GM23338 (cell line): ENCODE measurements around the gene ACAN. TPM values are rescaled to one million over a fixed set of nuclear protein-coding genes. Genes with fewer than 3 reads are reported as not detected.

Experiments used
- ATAC-seq: fragments of 200-7000 bp; cut with Tn5 transposase; 3 replicates; pipeline ENCODE4 v1.9.1; 2020
- DNase-seq: peaks from one replicate; pipeline ENCODE4 v3.0.0-alpha.2; 2015; ENCODE audit warnings: low spot score
- H2AFZ ChIP-seq: fragments of 200-600 bp; sonication (generic); 2 replicates; pipeline ENCODE4 v1.8.0; 2016; ENCODE audit warnings: antibody characterized with exemption, mild to moderate bottlenecking, moderate library complexity
- H3F3A ChIP-seq: fragments of 200-600 bp; sonication (generic); replicated peaks from 2 replicates; pipeline ENCODE4 v1.8.0; 2017; ENCODE audit warnings: antibody characterized with exemption, mixed run types, low read depth
- H3K27ac ChIP-seq: fragments of 200-600 bp; sonication (generic); 2 replicates; pipeline ENCODE4 v1.6.1; 2016; ENCODE audit warnings: low read depth
- H3K27me3 ChIP-seq: fragments of 200-600 bp; sonication (generic); 2 replicates; pipeline ENCODE4 v1.8.0; 2016; ENCODE audit warnings: mild to moderate bottlenecking, mixed run types, moderate library complexity; ENCODE audit not compliant: insufficient read depth
- H3K36me3 ChIP-seq: fragments of 200-600 bp; sonication (generic); 2 replicates; pipeline ENCODE4 v1.8.0; 2016; ENCODE audit warnings: mild to moderate bottlenecking; ENCODE audit not compliant: insufficient read depth
- H3K4me1 ChIP-seq: fragments of 200-600 bp; sonication (generic); 2 replicates; pipeline ENCODE4 v1.8.0; 2016; ENCODE audit warnings: mild to moderate bottlenecking, moderate library complexity; ENCODE audit not compliant: insufficient read depth
- H3K4me2 ChIP-seq: fragments of 200-600 bp; sonication (generic); 2 replicates; pipeline ENCODE4 v1.7.1; 2017; ENCODE audit warnings: mixed run types
- H3K4me3 ChIP-seq: fragments of 200-600 bp; sonication (generic); 2 replicates; pipeline ENCODE4 v1.6.1; 2016; ENCODE audit warnings: mixed run types
- H3K79me2 ChIP-seq: fragments of 200-600 bp; sonication (generic); replicated peaks from 2 replicates; pipeline ENCODE4 v1.8.0; 2017; ENCODE audit warnings: mild to moderate bottlenecking; ENCODE audit not compliant: insufficient read depth
- H3K9me2 ChIP-seq: fragments of 200-600 bp; sonication (generic); 2 replicates; pipeline ENCODE4 v1.8.0; 2017; ENCODE audit not compliant: insufficient read depth
- H4K20me1 ChIP-seq: fragments of 200-600 bp; sonication (generic); replicated peaks from 2 replicates; pipeline ENCODE4 v1.8.0; 2017; ENCODE audit warnings: mild to moderate bottlenecking; ENCODE audit not compliant: insufficient read depth
- H3K27ac Mint-ChIP-seq: 2 replicates; pipeline ENCODE4 v1.8.0; 2020; ENCODE audit warnings: inconsistent platforms, mild to moderate bottlenecking, moderate library complexity, mixed read lengths
- H3K27me3 Mint-ChIP-seq: 3 replicates; pipeline ENCODE4 v1.8.0; 2022; ENCODE audit warnings: low read depth, mild to moderate bottlenecking, moderate library complexity, mixed read lengths, inconsistent platforms; ENCODE audit not compliant: insufficient read depth, poor library complexity
- H3K36me3 Mint-ChIP-seq: 3 replicates; pipeline ENCODE4 v1.8.0; 2021; ENCODE audit warnings: low read depth, mild to moderate bottlenecking, inconsistent platforms, moderate library complexity, mixed read lengths
- H3K4me1 Mint-ChIP-seq: 3 replicates; pipeline ENCODE4 v1.8.0; 2020; ENCODE audit warnings: mild to moderate bottlenecking, inconsistent platforms, mixed read lengths
- H3K4me3 Mint-ChIP-seq: 3 replicates; pipeline ENCODE4 v1.8.0; 2021; ENCODE audit warnings: moderate library complexity, mild to moderate bottlenecking, inconsistent platforms, mixed read lengths
- H3K9me3 Mint-ChIP-seq: 3 replicates; pipeline ENCODE4 v1.8.0; 2020; ENCODE audit warnings: moderate library complexity, mild to moderate bottlenecking, inconsistent platforms, mixed read lengths
- CREB1 ChIP-seq: fragments of 250-450 bp; sonication (Bioruptor Pico); IDR thresholded peaks from 2 replicates; pipeline ENCODE4 v1.5.0; 2020; ENCODE audit warnings: low read depth, mild to moderate bottlenecking, moderate library complexity
- CTCF ChIP-seq, 2 experiments: fragments of 200-600 bp in 1 of 2; sonication (generic) in 1 of 2; conservative IDR thresholded peaks; 2 replicates each; pipeline versions ENCODE4 v1.5.1 to v1.6.1; 2016 to 2017; ENCODE audit warnings: antibody characterized with exemption in 2 of 2, low read depth in 2 of 2, mild to moderate bottlenecking in 2 of 2, moderate library complexity in 1 of 2
- ETS1 ChIP-seq: IDR thresholded peaks from 2 replicates; pipeline ENCODE4 v1.6.1; 2016; ENCODE audit warnings: antibody characterized with exemption
- EZH2 ChIP-seq: fragments of 200-600 bp; sonication (generic); IDR thresholded peaks from one replicate; pipeline ENCODE4 v1.8.0; 2017; ENCODE audit warnings: antibody characterized with exemption, mild to moderate bottlenecking, low read depth; ENCODE audit not compliant: unreplicated experiment
- EZH2phosphoT487 ChIP-seq: fragments of 200-600 bp; sonication (generic); IDR thresholded peaks from one replicate; pipeline ENCODE4 v1.8.1; 2018; ENCODE audit warnings: antibody characterized with exemption; ENCODE audit not compliant: unreplicated experiment
- JUNB ChIP-seq: IDR thresholded peaks from one replicate; pipeline ENCODE4 v1.6.1; 2016; ENCODE audit warnings: antibody characterized with exemption; ENCODE audit not compliant: unreplicated experiment
- NANOG ChIP-seq: IDR thresholded peaks from 2 replicates; pipeline ENCODE4 v1.6.1; 2016; ENCODE audit warnings: antibody characterized with exemption, borderline replicate concordance
- POLR2AphosphoS5 ChIP-seq: IDR thresholded peaks from 2 replicates; pipeline ENCODE4 v1.6.1; 2016; ENCODE audit warnings: antibody characterized with exemption, low read depth
- STAT1 ChIP-seq: IDR thresholded peaks from one replicate; pipeline ENCODE4 v1.6.1; 2016; ENCODE audit warnings: antibody characterized with exemption; ENCODE audit not compliant: unreplicated experiment
- ZNF114 ChIP-seq: fragments of 250-450 bp; sonication (Bioruptor Pico); IDR thresholded peaks from 2 replicates; pipeline ENCODE4 v1.5.0; 2020; ENCODE audit warnings: mild to moderate bottlenecking, moderate library complexity
- ZNF331 ChIP-seq: fragments of 250-450 bp; sonication (Bioruptor Pico); IDR thresholded peaks from 2 replicates; pipeline ENCODE4 v1.5.0; 2020; ENCODE audit warnings: low read depth, mild to moderate bottlenecking, moderate library complexity
- ZNF462 ChIP-seq: fragments of 250-450 bp; sonication (Bioruptor Pico); IDR thresholded peaks from 2 replicates; pipeline ENCODE4 v1.5.0; 2020; ENCODE audit warnings: mild to moderate bottlenecking, moderate library complexity
- polyA plus RNA-seq: library from polyadenylated mRNA; unstranded; fragments of >200 nt; fragmentation: Nextera tagmentation; extraction: Ambion mirVana; gene quantifications from 2 replicates; pipeline ENCODE4 v1.2.1, GENCODE V29; 2016
- total RNA-seq: library from RNA; depleted of rRNA; stranded (reverse); fragments of >200 nt; shearing (Covaris generic); gene quantifications from 2 replicates; pipeline ENCODE4 v1.2.3, GENCODE V29; 2014

The ACAN gene
- total and polyA plus RNA-seq, 2 experiments from 2014 or later = 2.5 to 4.9 TPM

- H3F3A ChIP-seq = 0 out of 2 replicates have a peak, but pooled peaks cover 10% of the 10 kb centered on the region
- ATAC-seq = no peak
- no peak overlapping the region for H3K4me2 ChIP-seq
- no peaks in the 10 kb centered on the region for H3K27me3 ChIP-seq
- Mint-ChIP-seq H3K36me3 (peaks cover 63% of the 10 kb centered on the region), H3K27ac (no peak overlapping the region), H3K4me3 (no peak overlapping the region), H3K4me1 (peaks cover 12% of the 10 kb centered on the region), H3K9me3 (no peaks in the 10 kb centered on the region), H3K27me3 (peaks cover 15% of the 10 kb centered on the region)
- H3K4me3 ChIP-seq = no peak overlapping the region
- no peak overlapping the region for H3K27ac ChIP-seq
- TF ChIP-seq ZNF331 (CRISPR knock-in tag) (no peak), STAT1 (no peak), EZH2phosphoT487 (no peak)
- H2AFZ ChIP-seq = no peak overlapping the region
- H4K20me1 ChIP-seq = no peaks in the 10 kb centered on the region
- no peak for DNase-seq
- no peaks in the 10 kb centered on the region for H3K9me2 ChIP-seq
- H3K36me3 ChIP-seq = no peaks in the 10 kb centered on the region; the same call in 1 of the 2 replicates
- peaks cover 5% of the 10 kb centered on the region; the same call in 1 of the 2 replicates for H3K79me2 ChIP-seq
- H3K4me1 ChIP-seq = peaks cover 3% of the 10 kb centered on the region; the same call in 1 of the 2 replicates
Observed at GRCh38 chr15:88882785-88883184, 79.5 kb downstream of the ACAN start.

GRCh38 chr15:88887068-88887580, 83.9 kb downstream of the ACAN start:
- Mint-ChIP-seq H3K4me3 (no peak overlapping the region), H3K36me3 (peaks cover 52% of the 10 kb centered on the region), H3K9me3 (no peaks in the 10 kb centered on the region), H3K27me3 (peaks cover 10% of the 10 kb centered on the region), H3K4me1 (peaks cover 12% of the 10 kb centered on the region), H3K27ac (no peak overlapping the region; the same call in 1 of the 2 replicates)
- ATAC-seq (no peak), DNase-seq (no peak)
- no peak overlapping the region for H3K4me2 ChIP-seq
- H3K27me3 ChIP-seq = no peaks in the 10 kb centered on the region
- H4K20me1 ChIP-seq = no peaks in the 10 kb centered on the region
- H3K4me3 ChIP-seq = no peak overlapping the region
- no peaks in the 10 kb centered on the region; the same call in 1 of the 2 replicates for H3K36me3 ChIP-seq
- H3K9me2 ChIP-seq = no peaks in the 10 kb centered on the region
- peaks cover 5% of the 10 kb centered on the region; the same call in 1 of the 2 replicates for H3K79me2 ChIP-seq
- H2AFZ ChIP-seq = no peak overlapping the region
- 0 out of 2 replicates have a peak, but pooled peaks cover 10% of the 10 kb centered on the region for H3F3A ChIP-seq
- H3K4me1 ChIP-seq = peaks cover 3% of the 10 kb centered on the region; the same call in 1 of the 2 replicates
- H3K27ac ChIP-seq = 0 out of 2 replicates have a peak overlapping the region, but pooled peaks have one; percentile 45
- TF ChIP-seq STAT1 (no peak), NANOG (no peak), EZH2phosphoT487 (no peak), CREB1 (CRISPR knock-in tag) (no peak), POLR2AphosphoS5 (no peak), JUNB (no peak), ZNF114 (no peak), EZH2 (no peak), ZNF462 (CRISPR knock-in tag) (no peak), ZNF331 (CRISPR knock-in tag) (no peak), CTCF (conservative IDR thresholded peaks at IDR 0.05; ENCODE audit: low read depth in 2 of 2) (no peak), ETS1 (no peak)
